Measurements from ENCODE around the gene EFCAB6.

Gene EFCAB6, protein sequence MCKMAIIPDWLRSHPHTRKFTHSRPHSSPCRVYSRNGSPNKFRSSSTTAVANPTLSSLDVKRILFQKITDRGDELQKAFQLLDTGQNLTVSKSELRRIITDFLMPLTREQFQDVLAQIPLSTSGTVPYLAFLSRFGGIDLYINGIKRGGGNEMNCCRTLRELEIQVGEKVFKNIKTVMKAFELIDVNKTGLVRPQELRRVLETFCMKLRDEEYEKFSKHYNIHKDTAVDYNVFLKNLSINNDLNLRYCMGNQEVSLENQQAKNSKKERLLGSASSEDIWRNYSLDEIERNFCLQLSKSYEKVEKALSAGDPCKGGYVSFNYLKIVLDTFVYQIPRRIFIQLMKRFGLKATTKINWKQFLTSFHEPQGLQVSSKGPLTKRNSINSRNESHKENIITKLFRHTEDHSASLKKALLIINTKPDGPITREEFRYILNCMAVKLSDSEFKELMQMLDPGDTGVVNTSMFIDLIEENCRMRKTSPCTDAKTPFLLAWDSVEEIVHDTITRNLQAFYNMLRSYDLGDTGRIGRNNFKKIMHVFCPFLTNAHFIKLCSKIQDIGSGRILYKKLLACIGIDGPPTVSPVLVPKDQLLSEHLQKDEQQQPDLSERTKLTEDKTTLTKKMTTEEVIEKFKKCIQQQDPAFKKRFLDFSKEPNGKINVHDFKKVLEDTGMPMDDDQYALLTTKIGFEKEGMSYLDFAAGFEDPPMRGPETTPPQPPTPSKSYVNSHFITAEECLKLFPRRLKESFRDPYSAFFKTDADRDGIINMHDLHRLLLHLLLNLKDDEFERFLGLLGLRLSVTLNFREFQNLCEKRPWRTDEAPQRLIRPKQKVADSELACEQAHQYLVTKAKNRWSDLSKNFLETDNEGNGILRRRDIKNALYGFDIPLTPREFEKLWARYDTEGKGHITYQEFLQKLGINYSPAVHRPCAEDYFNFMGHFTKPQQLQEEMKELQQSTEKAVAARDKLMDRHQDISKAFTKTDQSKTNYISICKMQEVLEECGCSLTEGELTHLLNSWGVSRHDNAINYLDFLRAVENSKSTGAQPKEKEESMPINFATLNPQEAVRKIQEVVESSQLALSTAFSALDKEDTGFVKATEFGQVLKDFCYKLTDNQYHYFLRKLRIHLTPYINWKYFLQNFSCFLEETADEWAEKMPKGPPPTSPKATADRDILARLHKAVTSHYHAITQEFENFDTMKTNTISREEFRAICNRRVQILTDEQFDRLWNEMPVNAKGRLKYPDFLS (N-terminal part only)

DNA sequence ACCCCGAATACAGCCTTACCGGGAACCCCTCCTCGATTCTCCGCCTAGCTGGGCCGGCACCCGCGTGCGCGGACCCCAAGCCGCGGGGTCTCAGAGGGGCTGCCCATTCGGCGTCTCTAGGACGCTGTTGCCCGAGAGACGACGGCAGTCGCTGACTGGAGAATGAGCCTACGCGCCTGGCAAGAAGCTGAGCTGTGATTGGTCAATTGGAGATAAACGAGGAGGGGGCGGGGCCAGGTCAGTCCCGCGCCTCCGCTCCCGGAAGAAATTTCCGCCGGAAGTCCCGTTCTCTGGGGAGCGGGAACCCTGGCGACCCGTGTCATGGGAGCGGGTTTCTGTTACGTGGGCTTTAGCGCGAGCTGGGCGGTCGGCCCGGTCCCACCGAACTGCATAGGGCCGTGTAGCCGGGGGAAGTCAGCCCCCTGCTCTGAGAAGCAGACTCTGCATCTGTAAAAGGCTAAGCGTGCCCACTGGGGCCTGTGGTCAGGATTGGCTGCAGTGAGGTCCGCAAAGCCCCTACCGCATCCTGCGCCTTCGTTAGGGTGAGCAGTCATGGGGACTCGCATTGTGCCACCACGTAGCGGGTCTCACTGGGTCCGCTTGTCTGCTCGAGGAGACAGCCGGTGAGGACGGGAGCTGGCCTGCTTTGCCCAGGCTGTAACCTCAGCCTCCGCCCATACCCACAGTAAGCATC is at the start of gene EFCAB6:
TSS of gene EFCAB6 (minus strand) at position 157 of the 694 bp plus-strand sequence. CDS start 29,987 bp downstream, outside the sequence.
- DNase-seq = peak; percentile 41 to 91 (median 83)

- peak in 1 of 14 donors; percentile 22 for DNase-seq
Observed at GRCh38 chr22:43861529-43861928, 49.4 kb upstream of the EFCAB6 start.

- DNase-seq = no peak
Observed at GRCh38 chr22:43860831-43861230, 48.7 kb upstream of the EFCAB6 start.

DNA sequence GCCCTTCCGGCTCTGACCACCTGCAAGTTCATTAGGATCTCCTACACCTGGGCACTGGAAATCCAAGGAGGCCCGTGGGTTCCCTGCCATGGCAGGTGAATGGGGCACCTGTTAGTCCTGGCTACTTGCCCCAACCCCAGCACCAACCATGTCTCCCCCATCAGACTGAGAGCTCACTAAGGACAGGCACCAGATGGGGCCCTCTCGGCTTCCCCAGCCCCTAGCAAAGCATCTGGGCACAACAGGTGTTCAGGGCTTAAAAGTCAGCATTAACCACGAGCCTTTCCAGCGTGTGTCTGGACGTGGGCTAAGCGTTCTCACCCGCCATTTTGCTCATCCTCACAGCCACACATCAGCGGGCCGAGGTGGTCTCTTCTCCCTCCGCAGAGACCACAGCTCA is 48.0 kb upstream of the EFCAB6 start:
- DNase-seq = no peak

GRCh38 chr22:43859621-43860020 is 47.5 kb upstream of the EFCAB6 start:
- no peak for DNase-seq

DNA sequence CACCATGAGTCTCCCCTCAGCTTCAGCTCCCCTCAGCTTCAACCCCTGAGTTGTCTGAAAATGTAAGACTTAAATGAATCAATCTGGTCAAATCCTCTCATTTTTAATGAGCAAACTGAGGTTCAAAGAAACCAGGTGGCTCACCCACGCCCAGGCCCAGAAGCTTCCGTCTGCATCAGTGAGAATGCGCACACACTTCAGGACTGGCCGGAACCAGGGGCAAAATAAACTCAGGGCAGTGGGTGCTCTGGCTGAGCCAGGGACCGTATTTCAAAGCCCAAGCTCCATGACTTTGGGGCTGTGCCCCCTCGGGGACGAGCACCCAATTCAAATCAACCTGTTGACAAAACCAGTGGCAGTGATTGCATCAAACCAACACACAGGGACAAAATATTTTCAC is 47.1 kb upstream of the EFCAB6 start:
- no peak for DNase-seq

- no peak for DNase-seq
Observed at GRCh38 chr22:43858156-43858895, 46.2 kb upstream of the EFCAB6 start.

DNA sequence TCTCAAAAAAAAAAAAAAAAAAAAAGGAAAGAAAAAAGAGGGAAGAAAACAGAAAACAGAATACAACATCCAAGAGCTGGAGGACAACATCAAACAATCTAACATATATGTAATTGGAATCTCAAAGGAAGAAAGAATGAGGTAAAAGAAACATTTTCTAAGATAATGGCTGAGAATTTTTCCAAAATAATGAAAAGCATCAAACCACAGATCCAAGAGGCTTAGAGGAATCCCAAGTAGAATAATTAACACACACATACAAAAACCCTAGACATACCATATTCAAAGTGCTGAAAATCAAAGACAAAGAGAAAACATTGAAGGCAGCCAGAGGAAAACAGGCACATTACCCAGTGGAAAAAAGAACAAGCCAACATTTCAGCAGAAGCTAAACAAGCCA is 45.3 kb upstream of the EFCAB6 start:
- DNase-seq = no peak

GRCh38 chr22:43855431-43855830 is 43.3 kb upstream of the EFCAB6 start:
- no peak for DNase-seq

DNA sequence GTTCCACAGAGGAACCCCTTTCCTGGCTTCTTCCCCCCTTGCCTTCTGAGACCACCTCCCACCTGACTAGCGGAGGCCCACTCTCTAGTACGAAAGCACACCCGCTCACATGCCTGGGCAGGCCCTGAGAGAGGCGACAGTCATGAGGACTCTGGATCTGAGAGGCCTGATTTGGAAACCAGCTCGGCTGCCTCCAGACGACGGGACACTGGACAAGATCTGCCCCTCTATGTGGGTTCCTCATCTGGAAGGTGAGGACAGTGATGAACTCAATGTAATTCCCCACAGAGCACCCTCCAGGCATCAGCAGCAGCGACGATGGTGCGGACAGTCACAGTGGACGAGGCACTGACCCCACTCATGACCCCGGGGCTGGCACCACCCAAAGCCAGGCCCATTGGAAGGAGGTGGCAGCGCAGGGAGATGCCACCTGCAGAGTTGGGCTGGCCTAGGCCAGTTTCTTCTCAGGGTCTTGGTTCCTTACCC is 42.7 kb upstream of the EFCAB6 start:
- DNase-seq = no peak

DNA sequence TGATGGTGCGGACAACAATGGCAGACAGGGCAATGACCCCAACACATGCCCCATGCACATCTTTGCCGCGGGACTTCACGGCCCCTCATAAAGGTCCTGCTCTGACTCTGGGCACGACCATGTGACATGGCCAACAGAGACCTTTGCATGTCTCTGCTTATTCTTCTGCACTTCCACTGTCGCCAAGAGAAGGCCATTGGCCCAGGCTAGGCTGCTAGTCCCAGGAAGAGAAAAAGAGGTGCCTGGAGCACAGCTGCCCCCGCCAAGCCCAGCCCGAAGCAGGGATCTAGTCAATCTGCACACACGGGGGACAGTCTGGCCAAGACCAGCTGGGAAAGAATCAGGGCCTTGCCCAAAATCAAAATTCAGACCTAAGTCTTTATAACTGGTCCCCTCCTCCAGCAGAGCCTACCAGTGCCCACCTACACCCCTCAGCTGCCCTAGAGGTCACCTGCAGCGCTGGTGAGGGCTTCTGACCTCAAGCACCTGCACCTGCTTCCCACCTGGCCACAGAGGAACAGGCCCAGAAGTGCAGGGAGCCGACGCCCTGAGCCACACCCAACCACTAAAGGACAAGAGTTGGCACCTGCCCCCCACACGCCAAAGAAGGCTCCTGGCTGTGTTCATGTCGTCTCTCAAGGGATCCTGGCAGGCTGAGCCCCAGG is 42.1 kb upstream of the EFCAB6 start:
- no peak for DNase-seq

DNA sequence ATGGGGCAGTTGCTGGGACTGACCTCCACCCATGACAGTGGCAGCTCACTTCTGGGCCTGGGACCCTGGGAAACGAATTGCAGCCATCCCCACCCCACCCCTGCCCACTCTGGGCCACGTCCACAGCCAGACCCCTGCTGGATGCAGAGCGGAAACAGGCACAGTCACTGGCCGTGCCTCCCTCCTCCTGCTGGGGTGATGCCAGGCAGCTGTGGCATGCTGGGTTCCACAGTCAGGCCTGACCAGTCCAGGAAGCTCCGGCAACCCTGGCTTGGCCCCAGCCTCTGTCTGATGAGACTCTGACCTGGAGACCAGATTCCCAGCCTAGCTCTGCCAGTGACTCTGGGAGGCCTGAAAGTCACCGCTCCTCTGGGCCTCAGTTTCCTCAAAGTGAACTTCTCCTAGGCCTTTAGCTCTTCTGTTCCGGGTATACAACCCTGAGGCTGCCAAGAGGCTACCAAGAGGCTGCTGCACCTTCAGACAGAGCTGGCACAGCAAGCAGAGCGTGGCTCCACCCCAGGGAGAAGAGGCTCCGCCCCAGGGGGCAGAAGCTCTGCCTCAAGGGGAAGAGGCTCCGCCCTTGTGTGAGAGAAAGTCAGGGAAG is 41.3 kb upstream of the EFCAB6 start:
- DNase-seq = no peak

- no peak for DNase-seq
Observed at GRCh38 chr22:43852573-43853327, 40.6 kb upstream of the EFCAB6 start.

GRCh38 chr22:43851979-43852307 is 39.8 kb upstream of the EFCAB6 start:
- no peak for DNase-seq

DNA sequence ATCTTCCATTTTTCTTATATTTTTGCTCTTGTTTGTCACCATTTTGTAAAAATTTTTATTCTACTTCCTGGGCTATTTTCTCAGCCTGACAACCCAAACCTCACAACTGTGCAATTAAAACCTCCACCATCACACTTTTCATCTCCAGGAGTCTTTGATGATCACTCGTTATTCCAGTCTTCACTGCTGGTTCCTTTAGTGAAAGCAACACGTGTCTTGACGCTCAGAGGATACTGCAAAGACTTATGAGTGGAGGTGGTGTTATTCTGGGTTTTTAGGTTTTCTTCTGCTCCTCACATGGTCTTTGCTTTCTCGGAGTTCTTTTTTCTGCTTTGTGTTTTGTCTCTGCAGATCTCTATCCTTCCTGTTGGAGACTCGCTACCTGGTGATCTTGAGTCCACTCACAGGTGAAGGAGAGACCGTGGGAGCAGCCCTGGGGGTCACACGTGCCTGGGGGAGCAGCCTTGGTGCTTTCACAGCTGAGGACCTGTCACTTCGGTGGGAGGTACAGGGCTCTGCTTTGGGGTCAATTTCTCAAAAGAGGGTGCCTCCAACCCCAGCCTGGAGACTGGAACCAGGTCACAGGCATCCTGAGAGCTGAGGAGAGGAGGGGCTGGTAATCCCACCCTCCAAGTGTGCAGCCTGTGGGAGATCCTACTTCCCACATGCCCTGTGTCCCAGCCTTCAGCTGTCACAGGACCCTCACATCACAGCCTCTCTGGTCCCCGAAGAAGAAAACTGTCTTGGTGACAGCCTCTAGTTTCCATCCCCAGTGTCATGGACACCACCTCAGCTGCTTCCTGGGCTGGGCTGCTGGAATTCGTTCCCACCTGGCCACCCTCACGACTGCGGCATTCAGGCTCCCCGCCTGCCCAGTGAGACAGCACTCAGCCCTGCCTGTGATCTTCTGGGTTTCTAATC is 39.2 kb upstream of the EFCAB6 start:
- DNase-seq = no peak

GRCh38 chr22:43850529-43850928 is 38.4 kb upstream of the EFCAB6 start:
- no peak for DNase-seq

GRCh38 chr22:43849731-43850130 is 37.6 kb upstream of the EFCAB6 start:
- DNase-seq = peak in 1 of 14 donors; percentile 7
